PC-9 (cell line): Measurements from ENCODE around the gene FAF1. TPM values are rescaled to one million over a fixed set of nuclear protein-coding genes. Genes with fewer than 3 reads are reported as not detected.
"Not testable (repeated sequence)": the region's sequence is repeated elsewhere in the genome, so short reads cannot be mapped to it uniquely, and the experiment has no call there.

Experiments used
- BruUV-seq: library from RNA; stranded (reverse); fragments of 400-500 nt; replicated peaks from 2 replicates; lab custom pipeline; 2021; lab: Mats Ljungman, UMichigan
- CTCF ChIA-PET: fragments of 300-600 bp; sonication (Branson Sonifier 250); formaldehyde crosslinking; loops from one replicate; lab custom pipeline; 2022; ENCODE audit warnings: antibody characterized with exemption; lab: Charles Lee
- POLR2A ChIA-PET: fragments of 300-600 bp; sonication (Branson Sonifier 250); formaldehyde crosslinking; loops from one replicate; lab custom pipeline; 2022; ENCODE audit warnings: antibody characterized with exemption; ENCODE audit not compliant: unreplicated experiment; lab: Charles Lee
- DNase-seq, 2 experiments: peaks; one replicate each; pipeline versions ENCODE4 v3.0.0 to v3.0.0-alpha.2; 2015 to 2022; ENCODE audit warnings: mixed read lengths in 1 of 2
- H2AFZ ChIP-seq: fragments of 200-600 bp; sonication (generic); 2 replicates; pipeline ENCODE4 v1.8.1; 2017; ENCODE audit warnings: antibody characterized with exemption
- H3F3A ChIP-seq: fragments of 200-600 bp; sonication (generic); 2 replicates; pipeline ENCODE4 v1.8.1; 2017; ENCODE audit warnings: antibody characterized with exemption, mild to moderate bottlenecking, low read depth; ENCODE audit not compliant: insufficient read depth
- H3K27ac ChIP-seq: fragments of 200-600 bp; sonication (generic); 2 replicates; pipeline ENCODE4 v1.6.1; 2016; ENCODE audit warnings: mixed run types
- H3K27me3 ChIP-seq: fragments of 200-600 bp; sonication (generic); 2 replicates; pipeline ENCODE4 v1.6.1; 2016; ENCODE audit warnings: low read depth, mixed run types; ENCODE audit not compliant: insufficient read depth
- H3K36me3 ChIP-seq: fragments of 200-600 bp; sonication (generic); 2 replicates; pipeline ENCODE4 v1.6.1; 2016; ENCODE audit warnings: low read depth, mixed run types
- H3K4me1 ChIP-seq: fragments of 200-600 bp; sonication (generic); replicated peaks from 2 replicates; pipeline ENCODE4 v1.6.1; 2016; ENCODE audit warnings: mixed run types; ENCODE audit not compliant: insufficient read depth
- H3K4me2 ChIP-seq: fragments of 200-600 bp; sonication (generic); 2 replicates; pipeline ENCODE4 v1.6.1; 2017; ENCODE audit warnings: mixed run types
- H3K4me3 ChIP-seq: fragments of 200-600 bp; sonication (generic); 2 replicates; pipeline ENCODE4 v1.6.1; 2016; ENCODE audit warnings: mixed run types
- H3K79me2 ChIP-seq: fragments of 200-600 bp; sonication (generic); 2 replicates; pipeline ENCODE4 v1.6.1; 2017; ENCODE audit warnings: low read depth, mixed run types
- H3K9me2 ChIP-seq: fragments of 200-600 bp; sonication (generic); 2 replicates; pipeline ENCODE4 v1.8.1; 2017; ENCODE audit warnings: mild to moderate bottlenecking; ENCODE audit not compliant: insufficient read depth
- H3K9me3 ChIP-seq: fragments of 200-600 bp; sonication (generic); 2 replicates; pipeline ENCODE4 v1.8.1; 2016; ENCODE audit warnings: low read depth; ENCODE audit not compliant: insufficient read depth
- H4K20me1 ChIP-seq: fragments of 200-600 bp; sonication (generic); 2 replicates; pipeline ENCODE4 v1.8.1; 2017; ENCODE audit not compliant: insufficient read depth
- EZH2 ChIP-seq: fragments of 200-600 bp; sonication (generic); IDR thresholded peaks from 2 replicates; pipeline ENCODE4 v1.8.0; 2017; ENCODE audit warnings: antibody characterized with exemption, low read depth
- intact Hi-C: fragments of 100-400 bp; cut with micrococcal nuclease; formaldehyde crosslinking; loops from one replicate; pipeline ENCODE4 v1.10.0; 2022; ENCODE audit not compliant: unreplicated experiment
- total RNA-seq: library from RNA; stranded (reverse); gene quantifications from 2 replicates; pipeline ENCODE4 v1.2.3, GENCODE V29; 2021
- TF ChIP-seq, protein P1 (sequence below): fragments of 200-600 bp; sonication (generic); conservative IDR thresholded peaks from 2 replicates; pipeline ENCODE4 v1.6.1; 2017; ENCODE audit warnings: mixed run types, antibody characterized with exemption, mild to moderate bottlenecking, moderate library complexity

FAF1 gene
- total RNA-seq, 1 experiment from 2014 or later = 105 TPM

DNA sequence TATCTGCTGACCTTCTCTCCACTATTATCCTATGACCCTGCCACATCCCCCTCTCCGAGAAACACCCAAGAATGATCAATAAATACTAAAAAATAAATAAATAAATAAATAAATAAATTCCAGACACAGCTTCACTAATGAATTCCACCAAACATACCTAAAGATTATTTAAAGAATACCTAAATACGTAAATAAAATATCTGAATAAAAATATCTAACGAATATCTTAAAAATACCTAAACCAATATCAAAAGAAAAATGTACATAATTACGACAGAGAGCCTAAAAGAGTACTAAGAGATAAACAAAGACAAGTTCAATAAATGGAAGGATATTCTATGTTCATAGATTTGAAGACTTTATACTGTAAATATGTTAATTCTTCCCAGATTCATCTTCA is 132.5 kb downstream of the FAF1 start:
- no peaks in the 10 kb centered on the region for H4K20me1 ChIP-seq
- H3K4me2 ChIP-seq = no peak overlapping the region
- H3K36me3 ChIP-seq = no peaks in the 10 kb centered on the region
- DNase-seq = no peak
- no peak for TF ChIP-seq EZH2
- TF ChIP-seq, protein P1, sequence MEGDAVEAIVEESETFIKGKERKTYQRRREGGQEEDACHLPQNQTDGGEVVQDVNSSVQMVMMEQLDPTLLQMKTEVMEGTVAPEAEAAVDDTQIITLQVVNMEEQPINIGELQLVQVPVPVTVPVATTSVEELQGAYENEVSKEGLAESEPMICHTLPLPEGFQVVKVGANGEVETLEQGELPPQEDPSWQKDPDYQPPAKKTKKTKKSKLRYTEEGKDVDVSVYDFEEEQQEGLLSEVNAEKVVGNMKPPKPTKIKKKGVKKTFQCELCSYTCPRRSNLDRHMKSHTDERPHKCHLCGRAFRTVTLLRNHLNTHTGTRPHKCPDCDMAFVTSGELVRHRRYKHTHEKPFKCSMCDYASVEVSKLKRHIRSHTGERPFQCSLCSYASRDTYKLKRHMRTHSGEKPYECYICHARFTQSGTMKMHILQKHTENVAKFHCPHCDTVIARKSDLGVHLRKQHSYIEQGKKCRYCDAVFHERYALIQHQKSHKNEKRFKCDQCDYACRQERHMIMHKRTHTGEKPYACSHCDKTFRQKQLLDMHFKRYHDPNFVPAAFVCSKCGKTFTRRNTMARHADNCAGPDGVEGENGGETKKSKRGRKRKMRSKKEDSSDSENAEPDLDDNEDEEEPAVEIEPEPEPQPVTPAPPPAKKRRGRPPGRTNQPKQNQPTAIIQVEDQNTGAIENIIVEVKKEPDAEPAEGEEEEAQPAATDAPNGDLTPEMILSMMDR = no peak
- no peaks in the 10 kb centered on the region for H3K4me1 ChIP-seq
- H3F3A ChIP-seq = no peaks in the 10 kb centered on the region; the same call in 1 of the 2 replicates
- H3K9me3 ChIP-seq = no peaks in the 10 kb centered on the region
- H3K27ac ChIP-seq = no peak overlapping the region
- no peaks in the 10 kb centered on the region for H3K27me3 ChIP-seq
- ChIA-PET CTCF (no interaction called here), POLR2A (no interaction called here)
- H2AFZ ChIP-seq = no peak overlapping the region
- H3K9me2 ChIP-seq = no peaks in the 10 kb centered on the region
- intact Hi-C loops = no loop called here
- no TSS peak for BruUV-seq
- no peak overlapping the region for H3K4me3 ChIP-seq
- H3K79me2 ChIP-seq = peaks cover 27% of the 10 kb centered on the region

- H3K9me2 ChIP-seq, BruUV-seq, H3K27ac ChIP-seq, POLR2A ChIA-PET, H3K4me3 ChIP-seq, H3K36me3 ChIP-seq, H2AFZ ChIP-seq, H4K20me1 ChIP-seq, H3K9me3 ChIP-seq, H3K4me1 ChIP-seq, H3K27me3 ChIP-seq, H3K4me2 ChIP-seq, H3F3A ChIP-seq, intact Hi-C loops, DNase-seq, CTCF ChIA-PET: not testable (repeated sequence)
- peaks cover 26% of the 10 kb centered on the region for H3K79me2 ChIP-seq
These were observed 133.3 kb downstream of the FAF1 start for GRCh38 chr1:50826792-50827191.

DNA sequence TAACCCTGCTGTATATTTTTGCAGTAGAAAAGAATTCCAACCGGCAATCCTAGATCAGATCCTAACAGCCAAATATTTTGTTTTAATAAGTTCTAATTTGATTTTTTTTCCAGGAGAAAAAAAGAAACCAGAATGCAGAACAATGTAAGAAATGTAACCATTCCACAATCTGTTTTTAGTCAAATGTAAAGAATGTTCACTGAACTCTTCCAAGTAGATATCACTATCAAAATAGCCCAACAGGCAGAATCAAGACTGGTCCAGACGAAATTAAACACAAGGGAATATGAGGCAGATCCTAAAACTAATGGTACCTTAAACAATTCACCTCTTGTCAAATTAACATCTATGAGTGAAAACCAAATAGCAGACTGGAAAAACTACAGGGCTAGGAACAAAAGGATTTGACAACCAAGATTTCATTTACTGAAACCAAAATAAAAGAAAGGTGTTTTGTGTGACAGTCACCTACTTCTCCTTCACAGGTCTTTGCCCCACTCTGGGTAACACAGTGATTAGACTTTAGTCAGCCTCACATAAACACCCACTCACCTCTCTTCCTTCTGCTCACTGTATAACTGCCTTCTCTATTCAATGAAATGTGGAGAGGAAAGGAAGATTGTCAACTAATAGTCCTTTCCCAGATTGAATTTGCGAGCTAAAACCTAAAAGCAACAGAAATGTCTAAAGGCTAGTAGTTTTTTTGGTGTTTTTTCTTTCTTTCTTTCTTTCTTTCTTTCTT is 137.9 kb downstream of the FAF1 start:
- H3K9me3 ChIP-seq = no peaks in the 10 kb centered on the region
- H3K4me2 ChIP-seq = no peak overlapping the region
- H3F3A ChIP-seq = no peaks in the 10 kb centered on the region; the same call in 1 of the 2 replicates
- no peak overlapping the region for H2AFZ ChIP-seq
- H3K36me3 ChIP-seq = no peaks in the 10 kb centered on the region
- no peaks in the 10 kb centered on the region for H3K9me2 ChIP-seq
- H3K4me1 ChIP-seq = no peaks in the 10 kb centered on the region
- BruUV-seq = no TSS peak
- intact Hi-C loops = no loop called here
- POLR2A ChIA-PET = no interaction called here
- H3K79me2 ChIP-seq = peaks cover 29% of the 10 kb centered on the region
- H4K20me1 ChIP-seq = peaks cover 10% of the 10 kb centered on the region
- no peak for DNase-seq
- no peak overlapping the region for H3K27ac ChIP-seq
- CTCF ChIA-PET = interaction anchor here (0.6 to 0.7 kb wide), 2 partner anchors 9 to 86 kb away, joined by 4 to 5 read pairs; no protein-coding TSS in a partner anchor
- H3K4me3 ChIP-seq = no peak overlapping the region
- no peaks in the 10 kb centered on the region for H3K27me3 ChIP-seq
- TF ChIP-seq, protein P1 = no peak
- TF ChIP-seq EZH2 = no peak
